Activated CD4-positive, CD25-positive, alpha-beta regulatory T cell treated with anti-CD3 and anti-CD28 coated beads, Interleukin-2, amount 50 U/mL, for 72 hours (primary cell): Measurements from ENCODE around the gene TCEAL8.
A peak's percentile ranks its signal among the peaks of the same experiment; 100 is the strongest.
"Not testable (repeated sequence)": the region's sequence is repeated elsewhere in the genome, so short reads cannot be mapped to it uniquely, and the experiment has no call there.

ENCODE experiments used
- DNase-seq: peaks from one replicate; pipeline ENCODE4 v3.0.0; 2021

TCEAL8 gene, protein sequence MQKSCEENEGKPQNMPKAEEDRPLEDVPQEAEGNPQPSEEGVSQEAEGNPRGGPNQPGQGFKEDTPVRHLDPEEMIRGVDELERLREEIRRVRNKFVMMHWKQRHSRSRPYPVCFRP

DNA sequence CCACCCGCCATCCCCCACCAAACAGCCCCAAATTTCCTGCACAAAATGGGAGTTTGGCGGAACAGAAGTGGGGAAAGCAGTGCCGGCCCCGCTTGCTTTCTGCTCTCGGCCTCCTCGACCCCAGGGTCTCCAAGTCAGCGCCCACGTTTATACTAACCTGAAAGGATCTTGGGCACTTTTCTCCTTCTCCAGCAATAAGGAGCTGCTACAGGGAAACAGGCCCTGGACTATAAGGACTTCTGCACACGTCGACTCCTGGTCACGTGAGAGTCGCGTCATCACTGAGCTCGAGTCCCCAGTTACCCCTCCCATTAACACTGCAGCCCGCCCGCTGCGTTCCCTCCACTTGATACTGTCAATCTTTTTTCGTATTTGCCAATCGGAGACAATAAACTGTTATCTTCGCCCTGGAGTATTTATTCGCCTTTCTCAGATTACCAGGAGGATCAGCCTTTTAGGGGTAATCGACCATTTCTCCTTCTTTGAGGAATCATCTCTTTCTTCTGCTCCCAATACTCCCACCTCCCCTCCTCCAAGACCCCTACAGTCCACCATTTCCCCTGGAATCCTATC lies at the start of gene TCEAL8:
Gene TCEAL8, minus strand, starts transcription at position 235 of the 573 bp plus-strand sequence. CDS start 1,176 bp downstream, outside the sequence.
- peak; percentile 54 for DNase-seq

DNA sequence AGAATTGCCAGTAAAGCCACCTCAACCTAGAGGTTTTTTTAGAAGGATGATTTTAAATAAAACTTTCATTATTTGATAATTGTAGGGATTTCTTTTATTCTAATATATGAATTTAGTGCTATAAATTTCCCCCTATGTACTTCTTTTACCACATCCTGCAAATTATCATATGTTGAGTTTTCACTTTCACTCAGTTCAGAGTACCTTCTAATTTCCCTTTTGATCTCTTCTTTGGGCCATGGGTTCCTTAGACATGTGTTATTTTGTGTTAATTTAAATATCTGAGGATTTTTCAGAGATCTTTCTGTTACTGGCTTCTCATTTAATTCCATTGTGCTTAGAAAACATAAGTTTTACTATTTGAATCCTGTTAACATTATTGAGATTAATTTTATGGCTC lies 49.8 kb upstream of the TCEAL8 start:
- DNase-seq: no peak

DNA sequence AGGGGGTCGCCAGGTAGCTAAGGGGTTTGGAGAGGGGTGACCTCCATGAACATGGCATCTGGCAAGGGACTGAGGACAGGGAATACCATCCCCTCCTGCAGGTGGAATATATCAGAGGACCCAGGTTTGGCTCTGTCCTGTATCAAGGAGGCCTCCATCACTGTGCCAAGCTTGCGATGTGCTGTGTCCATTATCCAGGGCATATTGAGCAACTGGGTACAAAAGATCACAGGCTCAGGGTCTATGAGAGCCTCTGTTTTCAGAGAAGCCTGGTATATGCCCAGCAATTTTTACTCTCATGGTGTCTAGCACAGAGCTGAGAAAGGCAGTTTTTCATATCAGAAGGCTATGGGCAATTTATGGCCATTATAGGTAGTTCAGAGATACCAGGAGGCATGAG lies 38.2 kb upstream of the TCEAL8 start:
- DNase-seq: no peak

DNA sequence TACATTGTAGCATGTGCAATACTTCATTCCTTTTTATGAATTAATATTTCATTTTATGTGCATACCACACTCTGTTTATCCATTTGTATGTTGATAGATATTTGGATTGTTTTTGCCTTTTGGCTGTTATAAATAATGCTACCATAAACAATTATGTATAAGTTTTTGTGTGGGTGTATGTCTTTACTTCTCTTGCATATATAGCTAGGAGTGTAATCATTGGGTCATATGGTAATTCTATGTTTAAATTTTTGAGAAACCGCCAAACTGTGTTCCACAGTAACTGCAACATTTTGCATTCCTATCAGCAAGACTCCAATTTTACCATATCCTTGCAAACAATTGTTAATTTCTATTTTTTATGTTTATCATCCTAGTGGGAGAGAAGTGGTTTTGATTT lies 24.7 kb upstream of the TCEAL8 start:
- DNase-seq: no peak

DNA sequence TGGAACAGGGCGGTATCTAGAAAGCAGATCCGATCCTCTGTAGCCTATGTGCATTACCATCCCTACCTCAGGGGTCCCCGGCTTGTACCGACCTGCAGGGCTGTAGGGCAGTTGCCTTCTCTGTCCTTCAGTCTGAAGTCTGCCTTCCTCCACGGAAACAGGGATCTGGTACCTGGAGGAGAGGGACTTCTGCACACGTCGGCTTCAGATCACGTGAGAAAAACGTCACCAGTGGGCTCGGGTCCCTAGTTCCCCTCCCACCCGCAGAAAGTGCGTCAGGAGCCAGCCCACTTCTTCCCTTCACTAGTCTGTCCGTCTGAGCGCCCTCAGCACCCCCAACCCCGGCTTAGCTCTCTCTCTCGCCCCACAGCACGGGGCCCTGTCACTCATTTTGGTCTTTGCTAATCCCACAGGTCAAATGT lies 21.6 kb upstream of the TCEAL8 start, which contains the start of gene TCEAL5:
Gene TCEAL5, minus strand, starts transcription at position 170 of the 422 bp plus-strand sequence. CDS start 2,187 bp downstream, outside the sequence.
- no peak for DNase-seq

DNA sequence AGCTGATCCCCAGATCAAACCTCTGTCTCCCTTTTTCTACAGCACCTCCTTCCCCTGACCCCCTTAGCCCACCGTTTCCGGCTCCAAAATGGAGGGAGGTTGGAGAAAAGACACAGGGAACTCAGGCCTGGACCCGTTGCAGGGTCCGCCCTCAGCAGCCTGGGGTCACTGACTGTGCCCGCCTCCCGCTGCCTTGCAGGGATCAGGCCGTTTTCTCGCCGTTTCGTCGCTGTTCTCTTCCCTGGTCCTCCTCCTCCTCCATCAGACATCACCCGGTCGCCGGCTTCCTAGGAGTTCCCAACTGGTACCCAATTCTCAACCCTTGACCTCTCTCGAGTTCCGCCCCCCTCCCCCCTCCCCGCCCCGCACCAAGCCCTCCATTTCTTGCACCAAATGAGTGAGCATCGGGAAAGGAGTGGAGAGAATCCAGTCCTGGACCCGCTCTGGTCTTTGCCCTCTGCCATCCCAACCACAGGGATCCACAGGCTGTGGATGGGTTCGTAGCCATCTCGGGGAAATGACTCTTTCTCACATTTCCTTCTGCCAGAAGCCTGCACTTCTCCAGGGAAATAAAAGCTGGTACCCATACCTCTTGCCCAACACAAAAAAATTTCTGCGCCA lies 21.1 kb upstream of the TCEAL8 start:
- no peak for DNase-seq

DNA sequence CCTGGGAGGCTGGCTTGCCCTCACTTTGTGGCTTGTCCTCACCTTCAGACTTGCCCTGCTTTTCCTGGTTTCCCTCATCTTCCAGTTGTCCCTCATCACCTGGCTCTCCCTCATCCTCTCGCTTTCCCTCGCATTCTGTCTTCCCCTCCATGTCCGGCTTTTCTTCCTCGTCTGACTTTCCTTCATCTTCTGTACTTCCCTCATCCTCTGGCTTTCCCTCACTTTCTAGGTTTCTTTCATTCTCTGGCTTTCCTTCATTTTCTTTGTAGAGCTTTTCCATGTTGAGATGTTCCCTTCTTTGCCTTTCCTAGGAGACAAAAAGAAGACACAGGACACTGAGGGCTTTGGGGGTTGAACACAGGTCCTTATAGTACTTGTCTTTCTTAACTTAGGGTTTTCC lies 19.3 kb upstream of the TCEAL8 start:
- DNase-seq: no peak

DNA sequence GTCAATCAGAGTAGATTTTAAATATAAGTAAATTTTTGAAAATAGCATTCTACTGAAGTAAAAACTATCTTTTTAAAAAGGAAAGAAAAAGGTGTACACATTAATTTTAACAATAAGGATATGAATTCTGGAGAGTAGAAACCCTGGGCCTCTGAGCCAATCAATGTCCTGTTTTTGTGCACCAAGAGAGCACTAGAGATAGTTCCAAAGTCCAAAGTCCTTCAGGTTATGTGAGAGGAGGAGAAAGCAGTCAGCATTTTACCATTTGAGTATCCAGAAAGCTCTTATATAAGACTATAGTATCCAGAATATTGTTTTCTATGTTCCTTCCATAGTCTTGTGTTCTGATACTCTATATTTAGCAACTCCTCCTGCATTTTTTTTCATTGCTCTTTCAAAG lies 3.3 kb upstream of the TCEAL8 start:
- no peak for DNase-seq

DNA sequence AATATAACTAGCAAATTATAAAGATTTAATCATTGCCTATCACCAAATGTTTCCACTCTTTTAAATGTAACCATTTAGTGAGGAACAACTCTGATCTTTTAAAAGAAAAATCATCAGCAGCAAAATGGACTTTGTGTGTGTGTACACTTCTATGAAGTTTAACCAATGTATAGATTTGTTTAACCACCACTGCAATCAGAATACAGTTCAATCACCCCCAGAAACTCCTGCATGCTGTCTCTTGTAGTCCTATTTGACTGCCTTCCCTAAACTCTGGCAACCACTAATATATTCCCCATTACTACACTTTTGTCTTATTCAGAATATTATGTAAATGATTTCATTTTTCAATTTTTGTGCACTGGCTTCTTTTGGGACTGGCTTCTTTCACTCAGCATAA lies 1.7 kb upstream of the TCEAL8 start:
- DNase-seq: no peak

DNA sequence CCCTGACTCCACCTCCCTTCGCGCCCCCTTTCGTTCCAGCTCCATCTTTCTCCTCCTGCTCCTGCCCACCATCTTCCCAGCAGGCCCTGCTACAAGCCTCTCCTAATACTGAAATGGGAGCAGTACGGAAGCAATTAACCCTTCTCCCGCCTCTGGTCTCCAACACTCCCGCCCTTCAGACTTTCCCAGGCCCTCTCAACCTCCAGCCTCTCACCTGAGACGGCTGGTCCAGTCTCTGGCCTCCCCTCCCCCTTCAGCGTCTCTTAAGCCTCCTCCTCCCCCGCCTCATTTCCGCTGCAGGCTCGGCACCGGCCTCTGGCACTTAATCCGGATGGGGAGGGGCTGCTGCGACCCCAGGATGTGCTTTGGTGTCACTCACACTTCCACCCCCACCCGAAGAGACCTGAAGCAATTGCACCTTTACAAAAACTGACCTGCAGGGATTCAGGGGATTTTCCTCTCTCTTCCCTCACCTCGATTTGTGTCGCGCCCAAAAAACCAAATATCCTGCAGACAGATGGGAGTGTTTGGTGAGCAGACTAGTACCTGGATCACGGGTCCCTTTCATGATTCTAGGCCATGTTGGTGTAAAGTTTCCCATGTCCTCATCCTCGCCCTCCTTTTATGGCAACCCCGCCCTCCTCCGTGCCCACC lies 657 bp downstream of the TCEAL8 start:
- DNase-seq: peak; percentile 48

DNA sequence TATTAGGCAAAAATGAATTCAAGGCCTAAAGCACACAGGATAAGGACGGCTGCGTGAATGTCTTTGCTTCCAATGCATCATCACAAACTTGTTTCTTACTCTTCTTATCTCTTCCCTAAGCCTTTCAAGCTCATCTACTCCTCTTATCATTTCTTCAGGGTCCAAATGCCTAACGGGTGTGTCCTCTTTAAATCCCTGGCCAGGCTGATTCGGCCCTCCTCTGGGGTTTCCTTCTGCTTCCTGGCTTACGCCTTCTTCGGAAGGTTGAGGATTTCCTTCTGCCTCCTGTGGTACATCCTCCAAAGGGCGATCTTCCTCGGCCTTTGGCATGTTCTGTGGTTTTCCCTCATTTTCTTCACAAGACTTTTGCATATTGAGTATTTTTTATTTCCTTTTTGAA lies 1.3 kb downstream of the TCEAL8 start:
- no peak for DNase-seq

DNA sequence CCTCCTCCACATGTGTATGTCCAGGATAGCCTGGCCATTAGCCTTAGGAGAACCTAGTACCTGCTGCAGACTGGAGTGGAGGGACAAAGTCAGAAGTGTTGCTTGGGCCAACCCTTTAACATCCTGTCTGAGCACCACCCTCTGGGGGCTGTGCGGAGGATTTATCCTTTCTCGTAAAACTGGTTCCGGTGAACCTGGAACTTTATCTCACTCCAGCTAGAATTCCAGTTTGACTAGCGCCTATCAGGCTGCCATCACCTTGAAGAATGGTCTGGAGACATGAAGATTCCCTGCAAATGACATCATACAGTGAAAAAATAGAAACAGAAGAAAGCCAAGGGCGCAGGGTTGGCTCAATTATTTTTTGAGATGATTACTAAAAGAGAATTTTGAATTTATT lies 4.0 kb downstream of the TCEAL8 start:
- DNase-seq: no peak

DNA sequence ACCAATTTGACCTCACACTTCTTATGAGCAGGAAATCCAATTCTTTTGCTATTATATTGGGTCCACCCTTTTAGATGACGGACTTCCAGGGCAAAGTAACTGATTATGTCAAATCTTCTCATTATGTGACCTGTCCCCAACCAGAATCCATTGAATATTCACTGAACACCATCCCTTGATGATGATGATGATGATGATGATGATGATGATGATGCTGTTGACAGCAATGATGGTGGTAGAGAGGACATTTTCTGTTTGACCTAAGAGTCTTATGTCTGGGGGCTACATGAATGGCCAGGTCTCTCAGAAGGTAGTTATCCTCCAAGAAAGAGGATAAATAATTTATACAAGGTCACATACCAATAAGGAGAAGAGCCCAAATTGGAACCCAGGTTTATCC lies 5.2 kb downstream of the TCEAL8 start:
- no peak for DNase-seq

DNA sequence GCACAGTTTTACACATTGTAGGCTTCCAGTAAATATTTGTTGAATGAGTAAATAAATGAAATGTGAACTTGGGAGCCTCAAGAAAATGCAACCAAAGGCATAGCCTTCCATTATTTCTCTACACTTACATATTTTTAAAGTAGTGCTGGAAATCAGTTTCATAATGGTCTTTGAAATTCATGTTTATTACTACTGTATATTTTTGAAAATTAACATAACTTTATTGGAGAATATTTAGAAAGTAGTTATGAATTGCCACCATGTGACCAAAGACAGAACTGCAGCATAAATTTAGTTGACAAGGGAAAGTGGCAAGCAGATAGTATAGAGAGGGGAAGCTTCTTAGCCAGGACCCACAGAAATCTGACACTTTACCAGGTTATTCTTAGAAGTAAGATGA lies 6.4 kb downstream of the TCEAL8 start:
- no peak for DNase-seq

DNA sequence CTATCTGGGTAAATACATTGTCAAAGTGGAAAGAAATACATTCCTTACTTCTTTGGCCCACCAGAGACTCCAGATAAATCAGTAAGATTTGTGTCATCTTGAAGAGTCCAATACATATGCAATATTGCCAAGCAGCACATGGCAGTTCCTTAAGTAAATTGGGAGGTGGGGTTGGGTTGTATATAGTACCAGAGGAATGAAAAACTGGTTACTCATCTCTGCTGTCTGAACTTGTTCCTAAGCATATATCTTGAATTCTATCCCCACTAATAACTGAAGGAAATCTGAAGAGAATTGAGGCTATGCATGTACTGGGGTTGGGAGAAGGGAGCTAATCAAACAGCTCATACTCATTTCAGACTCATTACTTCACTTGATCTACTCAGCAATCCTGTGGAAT lies 14.8 kb downstream of the TCEAL8 start:
- DNase-seq: no peak

DNA sequence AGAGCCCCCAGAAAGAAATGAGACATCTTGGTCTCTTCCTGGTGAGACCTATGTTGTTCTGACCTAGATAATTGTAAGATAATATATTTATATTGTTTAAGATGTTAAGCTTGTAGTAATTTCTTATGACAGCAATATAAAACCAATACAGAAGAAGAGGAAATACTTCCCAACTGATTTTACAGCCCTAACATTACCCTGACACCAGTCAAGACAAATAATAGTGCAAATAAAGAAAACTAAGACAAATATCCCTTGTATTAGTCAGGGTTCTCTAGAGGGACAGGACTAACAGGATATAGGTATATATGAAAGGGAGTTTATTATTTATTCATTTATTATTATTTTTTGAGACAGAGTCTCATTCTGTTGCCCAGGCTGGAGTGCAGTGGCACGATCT lies 18.7 kb downstream of the TCEAL8 start:
- no peak for DNase-seq

DNA sequence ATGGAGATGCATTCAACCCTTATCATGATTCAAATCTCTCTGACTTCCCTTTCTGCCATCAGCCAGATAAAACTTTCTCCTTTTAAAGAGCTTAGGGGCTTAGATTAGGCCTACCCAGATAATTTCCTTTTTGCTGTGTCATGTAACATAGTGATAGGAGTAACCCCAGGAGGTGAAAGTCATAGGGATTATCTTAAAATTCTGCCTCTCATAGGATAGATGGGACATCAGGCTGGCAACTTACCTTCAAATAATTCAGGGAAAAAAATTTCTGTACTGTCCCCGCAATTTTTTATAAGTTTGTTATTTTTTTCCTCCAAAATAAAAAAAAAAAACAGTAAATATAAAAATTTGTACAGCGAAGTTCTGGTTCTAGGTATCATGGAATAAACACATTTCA lies 19.3 kb downstream of the TCEAL8 start:
- DNase-seq: not testable (repeated sequence)

DNA sequence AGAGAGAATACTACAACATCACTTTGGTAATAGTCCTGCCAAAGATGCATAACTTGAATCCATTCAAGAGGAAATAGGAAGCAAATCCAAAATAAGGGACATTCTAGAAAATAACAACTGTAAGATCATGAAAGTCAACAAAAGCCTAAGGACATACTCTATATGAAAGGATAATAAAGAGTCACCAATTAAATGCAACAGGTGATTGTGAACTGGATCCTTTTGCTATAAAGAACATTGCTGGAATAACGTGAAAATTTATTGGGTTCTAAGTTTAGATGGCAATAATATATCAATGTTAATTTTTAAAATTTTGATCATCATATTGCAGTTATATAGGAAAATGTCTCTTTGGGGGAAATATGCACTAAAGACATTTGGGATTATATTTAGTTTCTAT lies 20.1 kb downstream of the TCEAL8 start:
- no peak for DNase-seq

DNA sequence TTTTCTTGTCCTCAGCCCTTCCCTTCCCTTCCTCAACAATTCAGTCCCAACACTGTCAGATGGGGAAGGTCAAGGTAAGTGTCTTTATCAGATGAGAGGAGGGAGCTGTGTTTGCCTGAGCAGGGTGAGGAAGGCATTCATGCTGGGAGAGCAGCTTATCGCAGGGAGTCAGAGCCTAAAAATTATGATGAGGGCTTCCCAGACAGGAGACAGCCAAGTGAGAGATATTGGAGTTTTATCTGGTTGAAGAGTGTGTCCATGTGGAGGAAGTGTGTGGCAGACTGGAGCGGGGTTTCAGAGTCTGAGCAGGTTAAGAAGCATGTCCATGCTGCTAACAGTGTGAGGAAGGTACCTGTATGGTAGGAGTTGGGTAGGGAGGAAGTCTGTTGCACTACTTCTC lies 21.7 kb downstream of the TCEAL8 start:
- DNase-seq: no peak

DNA sequence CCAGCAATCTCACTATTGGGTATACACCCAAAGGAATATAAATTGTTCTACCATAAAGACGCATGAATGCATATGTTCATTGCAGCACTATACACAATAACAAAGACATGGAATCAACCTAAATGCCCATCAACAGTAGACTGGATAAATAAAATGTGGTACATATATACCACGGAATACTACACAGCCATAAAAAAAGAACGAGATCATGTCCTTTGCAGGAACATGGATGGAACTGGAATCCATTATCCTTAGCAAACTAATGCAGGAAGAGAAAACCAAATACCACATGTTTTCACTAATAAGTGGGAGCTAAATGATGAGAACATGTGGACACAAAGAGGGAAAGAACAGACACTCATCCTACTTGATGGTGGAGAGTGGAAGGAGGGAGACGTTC lies 29.0 kb downstream of the TCEAL8 start:
- not testable (repeated sequence) for DNase-seq

DNA sequence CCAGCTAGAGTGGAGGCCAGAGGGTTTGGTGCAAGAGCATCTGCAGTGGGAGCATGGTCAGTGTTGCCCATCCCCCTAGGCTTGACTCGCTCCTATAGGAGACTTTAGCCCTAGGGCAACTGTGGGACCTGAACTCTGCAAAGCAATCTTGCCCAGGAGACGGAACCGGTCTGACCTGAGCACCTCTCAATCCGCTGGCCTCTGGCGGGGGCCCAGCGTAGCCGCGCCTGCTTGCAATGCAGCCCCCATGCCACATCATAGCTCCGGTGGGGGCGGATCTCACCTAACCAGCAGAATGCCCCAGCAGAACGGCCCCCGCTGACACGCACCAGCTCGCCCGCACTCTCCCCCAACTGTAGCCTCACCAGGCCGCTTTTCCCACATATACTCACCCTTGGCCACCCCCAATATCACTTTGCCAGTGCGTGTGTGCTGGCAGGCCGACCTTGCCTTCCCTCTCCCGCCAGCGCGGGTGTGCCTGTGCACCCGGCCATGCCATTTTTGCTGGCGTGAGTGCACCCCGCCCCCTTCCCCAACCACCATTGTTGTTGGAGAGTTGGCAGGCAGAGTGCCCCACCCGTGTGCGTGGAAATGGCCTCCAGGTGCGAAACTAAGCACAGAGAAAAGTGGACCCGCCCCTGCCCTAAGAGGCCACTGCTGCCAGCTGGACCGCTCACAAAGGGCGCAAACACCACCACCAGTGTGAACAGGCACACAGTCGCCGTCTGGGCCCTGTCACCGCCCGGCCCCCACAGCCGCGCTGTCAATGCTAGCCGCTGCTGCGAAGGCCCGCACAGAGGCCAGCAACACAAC lies 34.2 kb downstream of the TCEAL8 start:
- no peak for DNase-seq

DNA sequence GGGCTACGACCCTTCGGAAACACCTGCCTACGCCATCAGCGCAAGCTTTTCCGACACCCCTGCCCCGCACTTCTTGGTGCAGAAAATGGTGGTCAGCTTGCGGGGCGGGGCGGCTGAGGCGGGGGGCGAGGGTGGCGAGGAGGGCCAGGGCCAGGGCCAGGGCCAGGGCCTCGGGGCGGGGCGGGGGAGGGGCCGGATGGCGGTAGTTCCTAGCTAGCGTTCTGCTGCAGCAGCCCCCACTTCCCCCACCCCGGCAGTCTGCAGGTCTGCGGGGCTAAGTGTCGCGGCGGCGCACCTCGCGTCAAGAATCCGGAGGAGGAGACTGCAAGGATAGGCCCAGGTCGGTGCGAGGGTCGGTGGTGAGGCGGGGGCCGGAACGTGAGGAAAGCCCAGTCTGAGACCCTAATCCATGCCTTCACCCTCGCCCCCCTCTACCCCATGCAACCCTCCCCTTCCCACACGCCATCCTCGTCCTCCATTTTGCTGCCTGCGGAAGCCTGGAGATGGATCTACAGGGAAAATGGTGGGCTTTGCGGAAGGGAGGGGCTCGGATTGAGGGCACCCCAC lies 39.4 kb downstream of the TCEAL8 start:
- DNase-seq: no peak

DNA sequence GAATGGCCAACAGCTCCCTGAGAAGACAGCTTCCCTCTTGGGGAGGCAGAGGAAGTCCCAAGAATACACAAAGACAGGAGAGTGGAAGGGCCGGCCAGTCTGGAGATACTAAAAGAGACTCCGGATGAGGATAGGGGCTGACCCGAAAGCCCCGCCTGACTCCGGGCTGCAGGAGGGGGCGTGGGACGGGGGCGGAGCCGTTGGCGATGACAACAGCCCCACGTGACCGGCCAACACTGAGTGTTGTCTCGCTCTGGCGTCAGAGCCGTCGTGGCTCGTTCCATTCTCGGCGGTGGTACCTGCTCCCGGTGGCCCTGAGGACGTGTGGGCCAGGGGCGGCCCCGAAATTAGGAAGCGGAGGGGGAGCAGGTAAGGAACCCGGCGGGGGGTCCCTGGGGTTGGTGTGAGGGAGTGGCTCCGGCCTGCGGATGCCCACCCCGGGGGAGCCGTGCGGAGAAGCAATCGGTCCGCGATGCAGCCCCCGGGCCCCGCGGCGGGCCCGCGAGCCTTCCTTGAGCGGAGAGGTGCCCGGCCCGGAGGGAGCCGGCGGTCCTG lies 40.0 kb downstream of the TCEAL8 start, which contains the start of gene BEX4:
Gene BEX4, plus strand, starts transcription at position 239 of the 555 bp plus-strand sequence. CDS start 1,046 bp downstream, outside the sequence.
- DNase-seq: peak; percentile 80
